ENCODE measurements around the gene KIF16B. TPM values are rescaled to one million over a fixed set of nuclear protein-coding genes. Genes with fewer than 3 reads are reported as not detected.

KIF16B gene
- total and polyA plus RNA-seq, 2 donors (not counting 3 experiments of a cell fraction or from before 2014, with no cell fraction given): 2.9 to 8.8 TPM

- Histone ChIP-seq H3K4me1 (ENCODE audit: control insufficient read depth, extremely low read depth, insufficient read depth, low read length) (no peaks in the 10 kb centered on the region), H3K27ac (ENCODE audit: insufficient read depth, low read depth, low read length) (no peak overlapping the region), H4K20me1 (replicated peaks; ENCODE audit: control insufficient read depth, extremely low read depth, insufficient read depth, low read length) (no peaks in the 10 kb centered on the region), H3K4me3 (replicated peaks in 1 of 3; ENCODE audit: insufficient read depth in 1 of 3, low read depth in 1 of 3, low read length in 3 of 3) (no peak overlapping the region), H3K36me3 (ENCODE audit: control insufficient read depth in 2 of 2, extremely low read depth in 1 of 2, insufficient read depth in 2 of 2, low read length in 2 of 2) (no peaks in the 10 kb centered on the region), H3K9ac (replicated peaks; ENCODE audit: extremely low read depth, insufficient read depth, low read length) (no peak overlapping the region), H3K9me1 (replicated peaks; ENCODE audit: control insufficient read depth, extremely low read depth, insufficient read depth, low read length) (no peaks in the 10 kb centered on the region), H2AFZ (ENCODE audit: low read depth, low read length) (no peak overlapping the region), H3K79me2 (ENCODE audit: control insufficient read depth, insufficient read depth, low read length) (no peaks in the 10 kb centered on the region), H3K9me3 (replicated peaks; ENCODE audit: control insufficient read depth, insufficient read depth, low read length) (peaks cover 4% of the 10 kb centered on the region), H3K27me3 (ENCODE audit: control insufficient read depth in 2 of 2, insufficient read depth in 2 of 2, low read length in 2 of 2) (no peaks in the 10 kb centered on the region), H3K4me2 (ENCODE audit: insufficient read depth, low read length) (no peak overlapping the region)
- ChIA-PET CTCF (no interaction called here), POLR2A (no interaction called here)
- dilution Hi-C loops (cut with MboI; ENCODE audit: extremely low pct_ligation_motif_present, low sequenced_read_pairs): no loop called here
- BruUV-seq (replicated peaks): no TSS peak
- DNase-seq (ENCODE audit: low read depth, low spot score): no peak
- FAIRE-seq: no peak
- TF ChIP-seq, protein P1, sequence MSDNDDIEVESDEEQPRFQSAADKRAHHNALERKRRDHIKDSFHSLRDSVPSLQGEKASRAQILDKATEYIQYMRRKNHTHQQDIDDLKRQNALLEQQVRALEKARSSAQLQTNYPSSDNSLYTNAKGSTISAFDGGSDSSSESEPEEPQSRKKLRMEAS (IDR thresholded peaks at IDR 0.05; ENCODE audit: insufficient read depth, insufficient read length): no peak
- no peak for TF ChIP-seq CTCF (IDR thresholded peaks at IDR 0.05; ENCODE audit: extremely low read depth in 1 of 2, insufficient read depth in 1 of 2, low read depth in 1 of 2, low read length in 2 of 2)
- TF ChIP-seq FOS (IDR thresholded peaks at IDR 0.05; ENCODE audit: borderline replicate concordance, insufficient read depth, low read length): no peak
- TF ChIP-seq JUN (IDR thresholded peaks at IDR 0.05; ENCODE audit: borderline replicate concordance, insufficient read depth, insufficient read length, low read depth): no peak
- no peak for TF ChIP-seq MYC (IDR thresholded peaks at IDR 0.05; ENCODE audit: low read depth, low read length)
- no peak for TF ChIP-seq EZH2 (IDR thresholded peaks at IDR 0.05; ENCODE audit: borderline replicate concordance, low read depth, low read length, severe bottlenecking)
- no peak for TF ChIP-seq GATA2 (IDR thresholded peaks at IDR 0.05; ENCODE audit: insufficient read depth, insufficient read length, low read depth, low read length)
- intact Hi-C loops (cut with micrococcal nuclease): no loop called here
These were observed 302.8 kb downstream of the KIF16B start for GRCh38 chr20:16270314-16270931.
